ENCODE results near the gene SUSD4. TPM values are rescaled to one million over a fixed set of nuclear protein-coding genes. Genes with fewer than 3 reads are reported as not detected.

SUSD4 gene
- total and polyA plus RNA-seq, 2 donors (not counting 3 experiments of a cell fraction or from before 2014, with no cell fraction given) = not detected

DNA sequence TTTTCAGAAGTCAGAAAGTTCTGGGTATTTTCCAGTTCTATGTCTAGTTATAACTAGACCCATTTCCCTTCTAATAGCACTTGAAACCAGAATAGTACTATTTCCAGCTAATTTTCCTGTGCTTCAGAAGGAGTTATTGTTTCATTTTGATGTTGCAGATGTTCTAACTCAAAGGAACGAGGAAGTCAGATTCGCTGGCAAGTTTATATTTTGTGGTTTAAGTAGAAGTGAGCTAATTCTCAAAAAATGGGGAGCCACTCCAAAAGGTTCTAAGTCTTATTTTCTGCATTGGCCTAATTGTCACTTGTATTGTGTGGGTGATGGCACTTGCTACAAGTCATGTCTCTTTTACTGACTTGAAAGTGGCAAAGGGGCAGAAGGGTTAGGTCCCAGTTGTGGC lies 47.3 kb upstream of the SUSD4 start:
- H3K27ac ChIP-seq (ENCODE audit: insufficient read depth, low read depth, low read length) = no peak overlapping the region
- H3K27me3 ChIP-seq (ENCODE audit: control insufficient read depth in 2 of 2, insufficient read depth in 2 of 2, low read length in 2 of 2) = no peaks in the 10 kb centered on the region
- dilution Hi-C loops (cut with MboI; ENCODE audit: extremely low pct_ligation_motif_present, low sequenced_read_pairs) (no loop called here), intact Hi-C loops (cut with micrococcal nuclease) (no loop called here)
- H3K4me3 ChIP-seq (replicated peaks in 1 of 3; ENCODE audit: insufficient read depth in 1 of 3, low read depth in 1 of 3, low read length in 3 of 3) = no peak overlapping the region
- H4K20me1 ChIP-seq (replicated peaks; ENCODE audit: control insufficient read depth, extremely low read depth, insufficient read depth, low read length) = no peaks in the 10 kb centered on the region
- FAIRE-seq (no peak), DNase-seq (ENCODE audit: low read depth, low spot score) (no peak)
- BruUV-seq (replicated peaks) = no TSS peak
- no peaks in the 10 kb centered on the region for H3K9me3 ChIP-seq (replicated peaks; ENCODE audit: control insufficient read depth, insufficient read depth, low read length)
- no peak for TF ChIP-seq POLR2AphosphoS5 (IDR thresholded peaks at IDR 0.05; ENCODE audit: insufficient read depth, low read depth, low read length)
- TF ChIP-seq, protein P1, sequence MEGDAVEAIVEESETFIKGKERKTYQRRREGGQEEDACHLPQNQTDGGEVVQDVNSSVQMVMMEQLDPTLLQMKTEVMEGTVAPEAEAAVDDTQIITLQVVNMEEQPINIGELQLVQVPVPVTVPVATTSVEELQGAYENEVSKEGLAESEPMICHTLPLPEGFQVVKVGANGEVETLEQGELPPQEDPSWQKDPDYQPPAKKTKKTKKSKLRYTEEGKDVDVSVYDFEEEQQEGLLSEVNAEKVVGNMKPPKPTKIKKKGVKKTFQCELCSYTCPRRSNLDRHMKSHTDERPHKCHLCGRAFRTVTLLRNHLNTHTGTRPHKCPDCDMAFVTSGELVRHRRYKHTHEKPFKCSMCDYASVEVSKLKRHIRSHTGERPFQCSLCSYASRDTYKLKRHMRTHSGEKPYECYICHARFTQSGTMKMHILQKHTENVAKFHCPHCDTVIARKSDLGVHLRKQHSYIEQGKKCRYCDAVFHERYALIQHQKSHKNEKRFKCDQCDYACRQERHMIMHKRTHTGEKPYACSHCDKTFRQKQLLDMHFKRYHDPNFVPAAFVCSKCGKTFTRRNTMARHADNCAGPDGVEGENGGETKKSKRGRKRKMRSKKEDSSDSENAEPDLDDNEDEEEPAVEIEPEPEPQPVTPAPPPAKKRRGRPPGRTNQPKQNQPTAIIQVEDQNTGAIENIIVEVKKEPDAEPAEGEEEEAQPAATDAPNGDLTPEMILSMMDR (IDR thresholded peaks at IDR 0.05; ENCODE audit: extremely low read depth in 1 of 2, insufficient read depth in 1 of 2, low read depth in 1 of 2, low read length in 2 of 2) = no peak
- no peak for TF ChIP-seq FOS (IDR thresholded peaks at IDR 0.05; ENCODE audit: borderline replicate concordance, insufficient read depth, low read length)
- no peak for TF ChIP-seq GATA2 (IDR thresholded peaks at IDR 0.05; ENCODE audit: insufficient read depth, insufficient read length, low read depth, low read length)
- no peak for TF ChIP-seq EZH2 (IDR thresholded peaks at IDR 0.05; ENCODE audit: borderline replicate concordance, low read depth, low read length, severe bottlenecking)
- no peak for TF ChIP-seq POLR2A (IDR thresholded peaks at IDR 0.05; ENCODE audit: low read depth, low read length)
- TF ChIP-seq, protein P2, sequence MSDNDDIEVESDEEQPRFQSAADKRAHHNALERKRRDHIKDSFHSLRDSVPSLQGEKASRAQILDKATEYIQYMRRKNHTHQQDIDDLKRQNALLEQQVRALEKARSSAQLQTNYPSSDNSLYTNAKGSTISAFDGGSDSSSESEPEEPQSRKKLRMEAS (IDR thresholded peaks at IDR 0.05; ENCODE audit: insufficient read depth, insufficient read length) = no peak
- TF ChIP-seq MYC (IDR thresholded peaks at IDR 0.05; ENCODE audit: low read depth, low read length) = no peak
- no peak for TF ChIP-seq JUN (IDR thresholded peaks at IDR 0.05; ENCODE audit: borderline replicate concordance, insufficient read depth, insufficient read length, low read depth)
- H2AFZ ChIP-seq (ENCODE audit: low read depth, low read length) = no peak overlapping the region
- H3K4me1 ChIP-seq (ENCODE audit: control insufficient read depth, extremely low read depth, insufficient read depth, low read length) = no peaks in the 10 kb centered on the region
- ChIA-PET CTCF (interaction anchor here (0.8 kb wide), 1 partner anchor 288 kb away, joined by 3 read pairs; no protein-coding TSS in a partner anchor), POLR2A (no interaction called here)
- no peaks in the 10 kb centered on the region for H3K79me2 ChIP-seq (ENCODE audit: control insufficient read depth, insufficient read depth, low read length)
- no peaks in the 10 kb centered on the region for H3K9me1 ChIP-seq (replicated peaks; ENCODE audit: control insufficient read depth, extremely low read depth, insufficient read depth, low read length)
- no peak overlapping the region for H3K9ac ChIP-seq (replicated peaks; ENCODE audit: extremely low read depth, insufficient read depth, low read length)
- no peaks in the 10 kb centered on the region for H3K36me3 ChIP-seq (ENCODE audit: control insufficient read depth in 2 of 2, extremely low read depth in 1 of 2, insufficient read depth in 2 of 2, low read length in 2 of 2)
- no peak overlapping the region for H3K4me2 ChIP-seq (ENCODE audit: insufficient read depth, low read length)
